Measurements from ENCODE around the gene SMS.

Gene SMS

DNA sequence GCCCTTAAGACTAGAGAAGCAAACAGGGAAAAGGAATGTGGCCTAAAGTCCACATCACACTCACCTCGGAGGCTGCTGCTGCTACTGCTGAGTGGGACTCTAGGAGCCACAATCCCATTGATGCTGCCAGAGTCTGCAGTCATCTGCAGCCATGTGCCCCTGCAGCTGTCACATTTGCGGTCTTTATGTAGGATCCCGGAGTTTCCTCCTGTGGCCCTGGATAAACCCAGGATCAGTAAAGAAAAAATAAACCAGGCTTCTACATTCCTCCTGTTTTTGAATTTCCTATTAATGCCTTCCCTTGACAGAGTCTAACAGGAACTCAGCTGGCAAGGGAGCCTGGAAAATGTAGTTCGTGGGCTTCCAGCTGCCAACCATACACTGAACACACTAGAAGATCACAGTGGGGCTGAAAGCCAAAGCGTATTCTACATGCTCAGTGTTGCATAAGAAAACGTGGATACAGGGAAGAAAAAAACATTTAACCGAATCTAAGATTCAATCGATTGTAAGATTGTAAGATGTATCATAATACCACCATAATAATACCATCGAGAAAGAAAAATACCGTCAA lies 81.3 kb downstream of the SMS start:
- TF ChIP-seq FOXP2 (optimal IDR thresholded peaks at IDR 0.05; ENCODE audit: borderline replicate concordance, extremely low read depth, extremely low read length, insufficient read depth): no peak
- TF ChIP-seq, protein P1, sequence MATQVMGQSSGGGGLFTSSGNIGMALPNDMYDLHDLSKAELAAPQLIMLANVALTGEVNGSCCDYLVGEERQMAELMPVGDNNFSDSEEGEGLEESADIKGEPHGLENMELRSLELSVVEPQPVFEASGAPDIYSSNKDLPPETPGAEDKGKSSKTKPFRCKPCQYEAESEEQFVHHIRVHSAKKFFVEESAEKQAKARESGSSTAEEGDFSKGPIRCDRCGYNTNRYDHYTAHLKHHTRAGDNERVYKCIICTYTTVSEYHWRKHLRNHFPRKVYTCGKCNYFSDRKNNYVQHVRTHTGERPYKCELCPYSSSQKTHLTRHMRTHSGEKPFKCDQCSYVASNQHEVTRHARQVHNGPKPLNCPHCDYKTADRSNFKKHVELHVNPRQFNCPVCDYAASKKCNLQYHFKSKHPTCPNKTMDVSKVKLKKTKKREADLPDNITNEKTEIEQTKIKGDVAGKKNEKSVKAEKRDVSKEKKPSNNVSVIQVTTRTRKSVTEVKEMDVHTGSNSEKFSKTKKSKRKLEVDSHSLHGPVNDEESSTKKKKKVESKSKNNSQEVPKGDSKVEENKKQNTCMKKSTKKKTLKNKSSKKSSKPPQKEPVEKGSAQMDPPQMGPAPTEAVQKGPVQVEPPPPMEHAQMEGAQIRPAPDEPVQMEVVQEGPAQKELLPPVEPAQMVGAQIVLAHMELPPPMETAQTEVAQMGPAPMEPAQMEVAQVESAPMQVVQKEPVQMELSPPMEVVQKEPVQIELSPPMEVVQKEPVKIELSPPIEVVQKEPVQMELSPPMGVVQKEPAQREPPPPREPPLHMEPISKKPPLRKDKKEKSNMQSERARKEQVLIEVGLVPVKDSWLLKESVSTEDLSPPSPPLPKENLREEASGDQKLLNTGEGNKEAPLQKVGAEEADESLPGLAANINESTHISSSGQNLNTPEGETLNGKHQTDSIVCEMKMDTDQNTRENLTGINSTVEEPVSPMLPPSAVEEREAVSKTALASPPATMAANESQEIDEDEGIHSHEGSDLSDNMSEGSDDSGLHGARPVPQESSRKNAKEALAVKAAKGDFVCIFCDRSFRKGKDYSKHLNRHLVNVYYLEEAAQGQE (IDR thresholded peaks at IDR 0.05; ENCODE audit: insufficient read depth in 1 of 2, low read depth in 2 of 2, low read length in 2 of 2): no peak
- TF ChIP-seq POLR2AphosphoS5 (IDR thresholded peaks at IDR 0.05; ENCODE audit: low read depth, low read length): no peak
- TF ChIP-seq SIN3A (IDR thresholded peaks at IDR 0.05; ENCODE audit: borderline replicate concordance, insufficient read depth, low read length): no peak
- no peak for TF ChIP-seq TAF1 (IDR thresholded peaks at IDR 0.05; ENCODE audit: borderline replicate concordance, insufficient read depth, low read length)

DNA sequence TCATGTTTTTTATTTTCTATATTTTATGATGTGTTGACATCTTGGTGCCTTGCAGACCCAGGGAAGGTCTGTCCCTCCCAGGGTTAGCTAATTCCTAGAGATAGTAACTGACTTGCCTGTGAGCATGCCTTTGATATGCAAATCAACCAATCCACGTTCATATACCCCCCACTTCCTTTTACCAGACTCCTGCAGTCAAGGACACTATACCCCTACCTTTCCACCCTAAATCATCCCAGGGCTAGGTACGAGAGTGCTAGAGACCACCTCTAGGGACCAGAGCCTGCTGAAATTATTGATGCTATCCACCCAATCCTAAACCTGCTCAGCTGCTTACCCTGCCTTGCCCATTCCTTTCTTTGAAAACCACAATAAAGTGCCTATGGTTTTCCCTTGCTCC lies 84.1 kb downstream of the SMS start:
- TF ChIP-seq SIN3A (IDR thresholded peaks at IDR 0.05; ENCODE audit: borderline replicate concordance, insufficient read depth, low read length) (no peak), FOXP2 (optimal IDR thresholded peaks at IDR 0.05; ENCODE audit: borderline replicate concordance, extremely low read depth, extremely low read length, insufficient read depth) (no peak), POLR2AphosphoS5 (IDR thresholded peaks at IDR 0.05; ENCODE audit: low read depth, low read length) (no peak), TAF1 (IDR thresholded peaks at IDR 0.05; ENCODE audit: borderline replicate concordance, insufficient read depth, low read length) (no peak)
- TF ChIP-seq, protein P1 (IDR thresholded peaks at IDR 0.05; ENCODE audit: insufficient read depth in 1 of 2, low read depth in 2 of 2, low read length in 2 of 2): no peak

DNA sequence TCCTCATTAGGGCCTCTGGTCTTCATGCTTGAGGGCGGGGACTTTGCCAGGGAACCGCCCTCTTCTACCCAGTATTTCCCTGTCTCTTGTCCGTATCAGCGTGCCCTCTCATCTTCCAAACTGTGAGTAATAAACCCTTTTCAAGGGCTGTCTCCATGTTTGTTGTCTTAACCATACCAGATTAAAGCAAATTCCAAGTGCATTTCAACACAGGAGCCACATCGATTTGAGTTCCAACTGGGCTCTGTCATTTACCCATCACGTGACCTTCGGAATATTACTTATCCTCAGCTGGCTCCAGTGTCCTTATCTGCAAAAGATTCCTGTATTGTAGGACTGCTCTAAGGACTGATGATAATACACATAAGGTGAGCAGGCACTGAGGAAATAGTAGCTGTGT lies 85.2 kb downstream of the SMS start:
- TF ChIP-seq FOXP2 (optimal IDR thresholded peaks at IDR 0.05; ENCODE audit: borderline replicate concordance, extremely low read depth, extremely low read length, insufficient read depth) (no peak), TAF1 (IDR thresholded peaks at IDR 0.05; ENCODE audit: borderline replicate concordance, insufficient read depth, low read length) (no peak), POLR2AphosphoS5 (IDR thresholded peaks at IDR 0.05; ENCODE audit: low read depth, low read length) (no peak), SIN3A (IDR thresholded peaks at IDR 0.05; ENCODE audit: borderline replicate concordance, insufficient read depth, low read length) (no peak)
- TF ChIP-seq, protein P1 (IDR thresholded peaks at IDR 0.05; ENCODE audit: insufficient read depth in 1 of 2, low read depth in 2 of 2, low read length in 2 of 2): no peak

DNA sequence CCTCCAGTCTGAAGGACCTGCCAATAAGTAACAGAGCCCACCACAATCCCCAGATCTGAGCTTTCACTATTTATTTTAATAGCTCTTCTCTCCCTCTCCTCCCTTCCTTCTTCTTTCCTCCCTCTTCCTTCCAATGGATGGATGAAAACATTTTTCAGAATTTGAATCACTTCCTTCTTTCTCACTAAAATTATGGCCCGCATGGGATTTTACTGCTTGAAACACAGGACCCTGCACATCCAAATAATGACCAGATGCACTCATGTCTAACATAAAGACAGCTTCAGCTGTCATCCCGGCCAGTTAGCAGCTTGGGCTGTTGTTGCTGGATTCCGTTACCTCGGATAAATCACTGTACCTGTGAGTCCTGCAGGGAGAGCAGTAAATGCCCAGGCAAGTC lies 86.2 kb downstream of the SMS start:
- TF ChIP-seq POLR2AphosphoS5 (IDR thresholded peaks at IDR 0.05; ENCODE audit: low read depth, low read length) (no peak), SIN3A (IDR thresholded peaks at IDR 0.05; ENCODE audit: borderline replicate concordance, insufficient read depth, low read length) (no peak), TAF1 (IDR thresholded peaks at IDR 0.05; ENCODE audit: borderline replicate concordance, insufficient read depth, low read length) (no peak), FOXP2 (optimal IDR thresholded peaks at IDR 0.05; ENCODE audit: borderline replicate concordance, extremely low read depth, extremely low read length, insufficient read depth) (no peak)
- TF ChIP-seq, protein P1 (IDR thresholded peaks at IDR 0.05; ENCODE audit: insufficient read depth in 1 of 2, low read depth in 2 of 2, low read length in 2 of 2): no peak
